GM19239 (cell line): ENCODE data around the gene WBP1.

Source experiments
- DNase-seq: peaks from one replicate; pipeline ENCODE4 v3.0.0; 2011; ENCODE audit warnings: low spot score; ENCODE audit not compliant: insufficient read length
- FAIRE-seq: peaks from 2 replicates; lab custom pipeline; 2011; peaks lifted over from hg19 to GRCh38; lab: Jason Lieb, UNC

The WBP1 gene

DNA sequence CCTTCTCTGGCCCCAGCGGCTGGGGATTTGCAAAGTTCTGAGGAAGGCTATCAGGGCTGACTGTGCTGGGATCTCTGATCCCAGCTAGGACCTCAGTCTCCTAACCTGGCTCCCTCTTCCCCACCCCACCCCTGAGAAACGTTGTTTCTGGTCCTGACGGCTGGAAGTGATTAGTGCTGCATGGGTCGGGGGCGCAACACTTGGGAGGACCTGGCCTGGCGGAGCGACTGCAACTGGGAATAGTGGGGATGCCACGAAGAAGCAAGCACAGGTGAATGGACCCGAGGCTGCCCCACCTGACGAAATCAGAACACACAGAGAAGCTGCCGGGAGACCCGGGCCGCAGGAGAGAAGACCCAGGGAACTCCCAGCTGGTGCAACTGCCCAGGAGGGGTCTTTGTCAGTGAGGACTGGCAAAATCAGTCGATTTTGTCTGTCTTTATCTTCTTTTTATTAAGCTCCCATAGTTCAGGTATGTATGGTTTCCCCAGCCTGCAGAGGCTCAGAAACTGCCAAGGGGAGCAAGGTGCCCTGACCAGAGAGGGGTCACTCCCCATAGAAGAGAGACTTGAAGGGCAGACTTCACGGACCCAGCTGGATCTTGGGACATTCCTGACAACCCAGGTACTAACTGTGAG lies 41.8 kb downstream of the WBP1 start:
- DNase-seq = no peak
- FAIRE-seq = no peak

DNA sequence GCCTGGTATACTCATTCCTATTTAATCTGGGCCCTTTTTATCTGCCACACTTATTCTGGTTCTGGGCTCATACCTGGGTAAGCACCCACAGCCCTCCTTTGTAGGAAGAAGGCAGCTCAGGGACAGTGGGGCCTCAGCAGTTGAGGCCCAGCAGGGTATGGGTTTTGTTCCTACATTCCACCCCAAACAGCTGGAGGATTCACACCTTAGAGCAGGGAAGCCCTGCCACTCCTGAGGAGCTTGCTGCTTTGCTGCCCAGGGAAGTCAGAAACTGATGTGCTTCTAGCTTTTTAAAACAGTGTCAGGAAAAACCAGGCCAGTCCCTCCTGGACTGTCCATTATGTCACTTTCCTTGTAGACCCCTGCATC lies 42.3 kb downstream of the WBP1 start:
- DNase-seq (no peak), FAIRE-seq (no peak)

- no peak for DNase-seq
- FAIRE-seq = no peak
Observed at GRCh38 chr2:74501335-74502071, 43.3 kb downstream of the WBP1 start.

GRCh38 chr2:74502147-74502719 lies 44.0 kb downstream of the WBP1 start:
- peak; percentile 18 for FAIRE-seq
- DNase-seq = no peak

DNA sequence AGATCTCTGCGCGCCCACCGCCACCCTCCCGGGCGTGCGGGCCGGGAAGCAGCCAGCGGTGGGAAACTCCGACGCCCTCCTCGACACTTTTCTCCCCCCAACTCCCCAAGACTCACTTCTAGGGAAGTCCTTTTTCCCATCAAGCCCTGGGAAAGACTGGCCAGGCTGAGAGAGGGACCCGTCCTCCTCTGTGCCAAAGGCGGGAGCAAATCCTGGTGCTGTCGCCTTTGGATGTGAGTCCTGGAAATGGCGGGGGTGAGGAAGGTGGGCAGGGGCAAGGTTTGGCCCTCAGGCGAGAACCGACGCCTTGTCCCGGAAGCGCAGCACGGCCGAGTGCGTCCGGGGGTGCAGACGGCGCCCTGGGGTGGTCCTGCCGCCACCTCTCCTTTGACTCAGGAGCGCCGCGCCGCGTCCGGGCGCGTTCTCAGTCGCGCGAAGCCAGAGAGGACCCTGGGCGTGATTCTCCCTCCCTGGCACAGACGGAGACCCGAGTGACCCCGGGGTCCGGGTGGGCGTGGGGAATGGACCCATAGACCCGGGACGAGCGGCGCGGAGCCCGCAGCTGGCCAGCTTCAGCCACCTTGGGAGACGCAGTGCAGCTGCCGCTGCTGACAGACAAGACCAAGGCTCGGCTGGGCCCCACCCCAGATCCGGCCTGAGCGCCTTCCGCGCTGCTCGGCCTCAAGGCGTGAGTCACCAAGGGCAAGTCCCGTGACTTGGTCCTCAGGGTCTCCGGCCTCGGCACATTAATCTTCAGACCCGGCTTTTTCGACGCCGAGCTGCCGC lies 44.7 kb downstream of the WBP1 start:
- peak; percentile 63 for DNase-seq
- FAIRE-seq = peak; percentile 71

- FAIRE-seq (no peak), DNase-seq (no peak)
Observed at GRCh38 chr2:74503506-74504475, 45.6 kb downstream of the WBP1 start.

DNA sequence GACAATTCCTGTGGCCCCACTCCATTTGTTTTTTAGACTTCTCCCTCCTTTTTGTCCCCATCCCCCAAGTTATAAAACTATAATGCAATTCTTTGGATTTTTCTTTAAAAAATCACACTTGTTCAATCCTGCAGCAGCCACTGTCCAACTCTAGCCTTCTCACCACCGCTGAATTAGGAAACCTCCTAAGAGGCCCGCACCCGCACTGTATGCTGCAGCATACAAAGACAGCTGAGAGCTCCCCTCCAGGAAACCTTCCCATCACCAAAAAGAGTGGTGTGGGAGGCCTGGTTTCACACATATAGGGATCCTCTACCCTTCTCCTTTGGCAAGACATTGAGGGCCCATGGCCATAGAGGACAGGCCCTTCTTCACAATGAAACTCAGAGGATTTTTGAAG lies 46.4 kb downstream of the WBP1 start:
- no peak for FAIRE-seq
- DNase-seq = no peak

- DNase-seq (no peak), FAIRE-seq (no peak)
Observed at GRCh38 chr2:74505448-74506246, 47.4 kb downstream of the WBP1 start.

DNA sequence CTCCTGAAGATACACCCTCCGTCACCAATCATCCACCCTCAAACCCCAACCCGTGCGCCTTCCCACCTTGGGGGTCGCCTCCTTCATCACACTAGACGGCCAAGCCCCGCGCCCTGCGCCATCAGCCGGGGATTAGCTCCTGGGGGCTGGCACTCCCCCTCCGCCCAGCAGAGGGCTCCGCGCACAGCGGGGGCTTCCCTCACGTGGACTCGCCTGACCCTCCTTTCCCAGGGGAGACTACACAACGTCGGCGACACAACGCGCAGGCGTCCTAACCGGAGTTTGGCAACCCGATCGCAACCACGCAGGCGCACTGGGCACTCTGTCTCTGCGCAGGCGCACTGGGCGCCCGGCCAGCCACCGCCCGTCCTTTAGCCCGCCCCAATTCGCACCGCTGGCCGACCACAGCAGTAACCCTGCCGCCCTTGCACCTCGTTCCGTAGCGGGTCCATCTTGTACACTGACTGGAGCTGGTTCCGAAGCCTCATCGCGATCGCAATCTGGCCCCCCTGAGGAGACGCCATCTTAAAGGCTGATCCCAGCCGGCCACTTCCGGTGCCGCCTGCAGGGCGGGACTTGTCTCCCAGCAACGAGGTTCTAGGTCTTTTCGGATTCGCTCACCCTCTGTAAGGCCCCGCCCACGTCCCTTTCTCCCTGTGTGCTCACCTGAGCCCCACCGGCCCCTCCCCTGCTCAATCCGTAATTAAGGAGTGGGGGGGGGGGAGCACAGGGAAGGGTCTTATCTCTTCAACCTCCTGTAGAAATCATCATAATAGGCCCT lies 49.1 kb downstream of the WBP1 start, which contains the start of gene PCGF1:
PCGF1 (minus strand) TSS at position 551 of the 781 bp plus-strand sequence; CDS start at position 524, 27 bp downstream.
- DNase-seq (peak; percentile 93), FAIRE-seq (peak; percentile 95)

- FAIRE-seq = no peak
- no peak for DNase-seq
Observed at GRCh38 chr2:74507926-74508520, 49.8 kb downstream of the WBP1 start.

DNA sequence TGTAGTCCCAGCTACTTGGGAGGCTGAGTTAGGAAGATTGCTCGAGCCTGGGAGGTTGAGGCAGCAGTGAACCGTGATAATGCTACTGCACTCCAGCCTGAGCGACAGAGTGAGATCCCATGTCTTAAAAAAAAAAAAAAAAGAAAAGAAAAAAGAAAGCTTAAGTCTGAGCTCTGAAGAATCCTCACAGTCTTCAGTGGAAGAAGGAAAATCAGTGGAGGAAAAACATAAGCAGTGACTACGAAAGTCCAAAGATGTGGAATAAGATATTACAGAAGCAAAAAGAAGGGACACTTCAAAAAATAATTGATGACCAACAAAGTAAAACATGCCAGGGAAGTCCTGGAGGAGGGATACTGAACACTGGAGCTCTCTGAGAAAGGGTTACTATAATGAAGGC lies 52.0 kb downstream of the WBP1 start:
- FAIRE-seq (no peak), DNase-seq (no peak)
